Mesothelial cell of epicardium (in vitro differentiated cells): ENCODE measurements around the gene UPF3B. TPM values are rescaled to one million over a fixed set of nuclear protein-coding genes. Genes with fewer than 3 reads are reported as not detected.
A peak's percentile ranks its signal among the peaks of the same experiment; 100 is the strongest.
"Not testable (repeated sequence)": the region's sequence is repeated elsewhere in the genome, so short reads cannot be mapped to it uniquely, and the experiment has no call there.

Experiments
- DNase-seq, 2 experiments: peaks; one replicate each; pipeline ENCODE4 v3.0.0; 2021; ENCODE audit warnings: low spot score in 2 of 2; ENCODE audit not compliant: unreplicated experiment in 2 of 2
- H3K27ac Mint-ChIP-seq: 2 replicates; pipeline ENCODE4 v1.8.0; 2021; ENCODE audit warnings: mixed read lengths
- H3K27me3 Mint-ChIP-seq: 2 replicates; pipeline ENCODE4 v1.8.0; 2021; ENCODE audit warnings: low read depth, mixed read lengths
- H3K36me3 Mint-ChIP-seq: 2 replicates; pipeline ENCODE4 v1.8.0; 2021; ENCODE audit warnings: mixed read lengths
- H3K4me1 Mint-ChIP-seq: 2 replicates; pipeline ENCODE4 v1.8.0; 2021; ENCODE audit warnings: mixed read lengths
- H3K4me3 Mint-ChIP-seq: 2 replicates; pipeline ENCODE4 v1.8.0; 2021; ENCODE audit warnings: mild to moderate bottlenecking, moderate library complexity, mixed read lengths
- H3K9me3 Mint-ChIP-seq: 2 replicates; pipeline ENCODE4 v1.8.0; 2021; ENCODE audit warnings: mixed read lengths
- CTCF ChIP-seq: fragments of 200-600 bp; sonication (generic); IDR thresholded peaks from one replicate; pipeline ENCODE4 v1.5.0; 2021; ENCODE audit warnings: antibody characterized with exemption; ENCODE audit not compliant: unreplicated experiment
- total RNA-seq: library from RNA; stranded (reverse); gene quantifications from 3 replicates; pipeline ENCODE4 v1.2.1, GENCODE V29; 2021

UPF3B gene
- total RNA-seq = 20.7 to 21.5 TPM (median 20.8 TPM) in 3 replicates

GRCh38 chrX:119852382-119853353 is at the start of gene UPF3B:
Gene UPF3B (minus strand): TSS chrX:119852963. CDS start chrX:119852928, 35 bp downstream.
- H3K36me3 Mint-ChIP-seq = peaks cover 16% of the 10 kb centered on the region
- H3K27me3 Mint-ChIP-seq = peaks cover 2% of the 10 kb centered on the region
- H3K9me3 Mint-ChIP-seq = peaks cover 25% of the 10 kb centered on the region
- H3K4me1 Mint-ChIP-seq = peaks cover 12% of the 10 kb centered on the region
- no peak for TF ChIP-seq CTCF
- H3K27ac Mint-ChIP-seq = peak within 1 kb of the TSS; percentile 99
- DNase-seq = peak; percentile 88 to 93
- H3K4me3 Mint-ChIP-seq = peak within 1 kb of the TSS; percentile 96

GRCh38 chrX:119900976-119901375 is 48.2 kb upstream of the UPF3B start:
- Mint-ChIP-seq H3K27ac (no peak overlapping the region), H3K4me1 (peaks cover 2% of the 10 kb centered on the region), H3K9me3 (peaks cover 7% of the 10 kb centered on the region), H3K36me3 (no peaks in the 10 kb centered on the region), H3K4me3 (no peak overlapping the region), H3K27me3 (no peaks in the 10 kb centered on the region)
- DNase-seq = no peak
- no peak for TF ChIP-seq CTCF

GRCh38 chrX:119899125-119899524 is 46.4 kb upstream of the UPF3B start:
- H3K27me3 Mint-ChIP-seq = no peaks in the 10 kb centered on the region
- no peak for TF ChIP-seq CTCF
- peaks cover 3% of the 10 kb centered on the region for H3K4me1 Mint-ChIP-seq
- no peak for DNase-seq
- no peak overlapping the region for H3K4me3 Mint-ChIP-seq
- H3K36me3 Mint-ChIP-seq = no peaks in the 10 kb centered on the region
- H3K27ac Mint-ChIP-seq = no peak overlapping the region
- H3K9me3 Mint-ChIP-seq = peaks cover 7% of the 10 kb centered on the region

DNA sequence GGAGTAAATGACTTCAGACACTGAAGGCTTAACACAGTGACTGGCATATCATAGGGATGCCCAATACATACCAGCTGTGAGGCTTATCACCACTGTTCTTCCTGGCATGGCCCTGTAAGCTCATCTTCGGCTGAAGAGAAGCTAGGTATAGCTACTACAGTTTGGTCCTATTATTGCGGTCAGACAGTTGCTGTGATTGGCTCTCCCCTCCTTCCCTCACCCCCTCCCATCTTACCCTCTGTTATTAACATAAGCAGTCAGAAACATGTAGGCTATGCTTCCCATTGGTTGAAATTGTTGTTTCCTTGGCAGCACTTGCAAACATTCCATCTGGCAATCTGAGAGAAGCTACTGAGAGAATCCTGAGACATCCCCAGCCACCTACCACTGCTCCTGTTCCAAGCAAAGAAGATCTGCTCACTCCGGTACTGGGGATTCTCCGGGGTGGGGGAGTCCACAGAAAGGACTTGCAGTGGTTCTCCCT is 43.1 kb upstream of the UPF3B start, which contains the start of gene AKAP14:
Gene AKAP14 (plus strand): TSS at position 51 of the 484 bp plus-strand sequence. CDS start 7,331 bp downstream, outside the sequence.
- no peaks in the 10 kb centered on the region for H3K36me3 Mint-ChIP-seq
- DNase-seq = no peak
- H3K4me1 Mint-ChIP-seq = peaks cover 16% of the 10 kb centered on the region
- no peak within 1 kb of the TSS for H3K4me3 Mint-ChIP-seq
- no peak for TF ChIP-seq CTCF
- no peaks in the 10 kb centered on the region for H3K27me3 Mint-ChIP-seq
- no peak within 1 kb of the TSS for H3K27ac Mint-ChIP-seq
- H3K9me3 Mint-ChIP-seq = no peaks in the 10 kb centered on the region

DNA sequence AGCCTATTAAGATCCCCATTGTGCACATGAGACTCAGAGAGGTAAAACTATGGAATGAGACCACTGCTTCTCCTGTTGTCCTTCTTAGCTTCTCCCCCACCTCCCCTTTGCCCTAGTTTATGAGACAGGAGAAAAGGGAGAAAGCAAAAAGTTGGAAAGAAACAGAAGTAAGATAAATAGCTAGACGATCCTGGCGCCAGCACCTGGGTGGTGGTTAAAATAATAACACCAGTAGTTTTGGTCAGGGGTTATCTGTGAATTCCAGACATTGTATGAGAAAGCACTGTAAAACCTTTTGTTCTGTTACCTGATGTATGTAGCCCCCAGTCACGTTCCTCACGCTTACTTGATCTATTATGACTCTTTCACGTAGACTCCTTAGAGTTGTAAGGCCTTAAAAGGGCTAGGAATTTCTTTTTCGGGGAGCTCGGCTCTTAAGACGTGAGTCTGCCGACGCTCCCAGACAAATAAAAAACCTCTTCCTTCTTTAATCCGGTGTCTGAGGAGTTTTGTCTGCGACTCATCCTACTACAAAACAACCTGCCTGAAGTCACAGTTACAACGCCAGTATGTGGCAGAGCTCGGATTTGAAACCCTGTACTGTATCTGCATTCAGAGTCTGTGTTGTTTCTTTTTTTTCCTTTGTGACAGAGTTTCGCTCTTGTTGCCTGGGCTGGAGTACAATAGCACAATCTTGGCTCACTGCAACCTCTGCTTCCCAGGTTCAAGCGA is 39.4 kb upstream of the UPF3B start:
- Mint-ChIP-seq H3K27ac (peak overlapping the region; percentile 84), H3K4me1 (peaks cover 16% of the 10 kb centered on the region)
- not testable (repeated sequence) for DNase-seq, H3K4me3 Mint-ChIP-seq, H3K9me3 Mint-ChIP-seq, H3K36me3 Mint-ChIP-seq, H3K27me3 Mint-ChIP-seq

DNA sequence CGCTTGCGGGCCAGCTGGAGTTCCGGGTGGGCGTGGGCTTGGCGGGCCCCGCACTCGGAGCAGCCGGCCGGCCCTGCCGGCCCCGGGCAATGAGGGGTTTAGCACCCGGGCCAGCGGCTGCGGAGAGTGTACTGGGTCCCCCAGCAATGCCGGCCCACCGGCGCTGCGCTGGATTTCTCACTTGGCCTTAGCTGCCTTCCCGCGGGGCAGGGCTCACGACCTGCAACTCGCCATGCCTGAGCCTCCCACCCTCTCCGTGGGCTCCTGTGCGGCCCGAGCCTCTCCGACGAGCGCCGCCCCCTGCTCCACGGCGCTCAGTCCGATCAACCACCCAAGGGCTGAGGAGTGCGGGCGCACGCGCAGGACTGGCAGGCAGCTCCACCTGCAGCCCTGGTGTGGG is 37.9 kb upstream of the UPF3B start:
- not testable (repeated sequence) for H3K4me3 Mint-ChIP-seq, H3K27ac Mint-ChIP-seq, H3K9me3 Mint-ChIP-seq, H3K36me3 Mint-ChIP-seq, H3K27me3 Mint-ChIP-seq, DNase-seq
- peaks cover 13% of the 10 kb centered on the region for H3K4me1 Mint-ChIP-seq
